Activated gamma-delta T cell treated with Interleukin-2 at 50 U/mL for 16 hours (primary cell): ENCODE results near the gene ANO6.
"Not testable (repeated sequence)": the region's sequence is repeated elsewhere in the genome, so short reads cannot be mapped to it uniquely, and the experiment has no call there.

Experiments
- DNase-seq: peaks from one replicate; pipeline ENCODE4 v3.0.0-alpha.2; 2020

The ANO6 gene

DNA sequence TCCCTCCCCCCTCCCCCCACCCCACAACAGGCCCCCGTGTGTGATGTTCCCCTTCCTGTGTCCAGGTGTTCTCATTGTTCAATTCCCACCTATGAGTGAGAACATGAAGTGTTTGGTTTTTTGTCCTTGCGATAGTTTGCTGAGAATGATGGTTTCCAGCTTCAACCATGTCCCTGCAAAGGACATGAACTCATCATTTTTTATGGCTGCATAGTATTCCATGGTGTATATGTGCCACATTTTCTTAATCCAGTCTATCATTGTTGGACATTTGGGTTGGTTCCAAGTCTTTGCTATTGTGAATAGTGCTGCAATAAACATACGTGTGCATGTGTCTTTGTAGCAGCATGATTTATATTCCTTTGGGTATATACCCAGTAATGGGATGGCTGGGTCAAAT, 101.4 kb downstream of the ANO6 start:
- DNase-seq, result not testable (repeated sequence)

DNA sequence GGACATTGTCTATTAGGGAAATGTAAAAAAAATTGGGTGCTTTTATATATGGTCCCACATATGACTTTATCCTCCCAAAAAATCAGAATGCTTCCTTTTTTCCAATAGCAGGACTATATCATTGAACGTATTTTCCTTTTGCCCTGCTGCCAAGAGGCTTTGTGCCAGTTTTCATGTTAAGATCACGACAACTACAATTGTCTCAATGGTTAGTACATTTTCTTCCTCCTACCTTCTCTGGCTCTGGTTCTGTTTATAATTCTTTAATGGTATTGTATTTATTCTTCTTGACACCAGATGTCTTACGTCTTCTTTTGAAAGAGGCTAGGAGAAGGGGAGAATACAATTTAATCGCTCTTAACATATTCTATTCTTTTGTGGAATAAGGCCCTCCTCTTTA, 106.9 kb downstream of the ANO6 start:
- no peak for DNase-seq

DNA sequence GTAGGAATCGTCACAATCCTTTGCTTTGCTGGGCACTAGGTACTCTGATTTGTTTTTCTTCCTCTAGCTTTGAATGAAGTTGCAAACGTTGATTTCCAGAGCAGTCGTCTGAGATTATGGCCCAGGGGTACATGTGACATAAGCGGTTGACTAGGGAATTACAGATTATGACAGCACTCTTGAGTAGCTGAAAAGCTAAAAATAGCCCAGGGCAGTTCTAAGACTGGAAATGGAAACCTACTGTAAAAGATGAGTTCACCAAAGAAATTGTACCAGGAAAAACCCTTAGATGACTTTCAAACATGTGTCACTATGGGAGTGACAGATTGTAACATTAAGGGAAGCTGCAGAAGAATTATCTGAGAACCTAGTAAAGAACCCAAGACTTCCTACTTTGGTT, 108.5 kb downstream of the ANO6 start:
- no peak for DNase-seq

DNA sequence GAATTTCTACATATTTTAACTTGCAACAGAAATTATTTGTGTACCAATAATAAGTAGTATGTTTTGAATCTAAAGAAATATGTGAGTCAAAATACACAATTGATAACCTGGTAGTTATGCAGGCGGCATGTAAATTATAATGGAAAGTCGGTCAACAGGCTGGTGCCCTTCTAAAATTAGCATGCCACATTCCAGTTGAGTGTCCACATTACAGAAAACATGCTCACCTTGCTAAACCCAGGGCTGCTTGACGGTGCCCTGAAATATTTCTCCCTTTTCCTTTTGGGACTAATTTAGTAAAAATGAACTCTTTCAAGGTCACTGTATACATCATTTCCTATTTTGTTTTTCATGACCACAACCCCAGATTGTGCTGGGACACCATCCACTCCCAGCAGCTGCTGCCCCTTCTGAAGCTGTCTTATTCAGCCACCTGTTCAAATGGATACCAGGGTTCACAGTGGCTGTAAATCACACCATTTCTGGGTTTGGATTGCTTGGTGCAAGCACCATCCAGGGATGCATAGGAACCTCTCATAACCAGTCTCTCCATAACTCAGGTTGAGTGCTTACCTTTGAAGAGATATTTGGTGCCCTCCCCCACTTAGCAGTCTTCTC, 110.6 kb downstream of the ANO6 start:
- DNase-seq, result no peak

DNA sequence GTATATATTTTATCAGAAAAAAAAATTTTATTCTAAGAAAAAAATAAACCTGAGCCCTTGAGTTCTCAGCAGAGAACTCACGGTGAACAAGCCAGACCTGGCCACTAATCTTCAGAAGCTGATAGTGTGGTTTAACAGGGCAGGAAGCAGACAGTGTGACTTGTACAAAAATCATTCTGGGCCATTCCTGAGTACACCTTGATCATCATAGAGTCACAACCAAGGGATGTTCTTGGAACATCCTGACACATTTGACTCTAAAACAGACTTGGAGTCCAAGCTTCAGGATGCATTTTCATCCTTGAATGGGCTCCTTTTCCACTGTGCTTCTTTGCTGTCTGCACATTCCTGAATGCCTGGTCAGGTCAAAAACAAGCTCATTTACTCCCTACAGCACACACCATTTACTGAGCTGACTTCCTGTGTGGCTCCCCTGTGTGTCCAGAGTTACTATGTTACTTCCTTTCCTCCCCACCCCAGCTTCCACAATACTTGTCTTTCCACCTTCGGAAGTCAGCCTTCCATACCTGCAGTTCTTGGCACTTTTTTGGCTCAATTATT, 112.0 kb downstream of the ANO6 start:
- no peak for DNase-seq

DNA sequence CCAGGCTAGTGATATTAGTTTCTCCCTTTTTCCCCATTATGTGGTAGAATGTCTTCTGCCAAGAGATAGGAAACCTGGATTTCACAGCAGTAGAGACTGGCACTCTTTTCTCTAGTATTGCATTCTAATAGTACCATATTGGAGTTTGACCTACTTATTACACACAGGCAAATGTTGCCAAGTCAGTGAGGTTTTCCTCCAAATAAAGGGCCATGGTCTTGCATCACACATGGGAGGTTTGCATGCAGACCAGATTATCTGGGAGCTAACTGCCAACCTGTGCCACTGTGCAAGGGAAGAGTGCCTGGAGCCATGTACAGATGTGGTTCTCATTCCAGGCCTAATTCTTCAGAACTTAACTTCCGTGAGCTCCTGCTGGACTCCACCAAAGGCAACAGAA, 113.3 kb downstream of the ANO6 start:
- DNase-seq, result no peak

DNA sequence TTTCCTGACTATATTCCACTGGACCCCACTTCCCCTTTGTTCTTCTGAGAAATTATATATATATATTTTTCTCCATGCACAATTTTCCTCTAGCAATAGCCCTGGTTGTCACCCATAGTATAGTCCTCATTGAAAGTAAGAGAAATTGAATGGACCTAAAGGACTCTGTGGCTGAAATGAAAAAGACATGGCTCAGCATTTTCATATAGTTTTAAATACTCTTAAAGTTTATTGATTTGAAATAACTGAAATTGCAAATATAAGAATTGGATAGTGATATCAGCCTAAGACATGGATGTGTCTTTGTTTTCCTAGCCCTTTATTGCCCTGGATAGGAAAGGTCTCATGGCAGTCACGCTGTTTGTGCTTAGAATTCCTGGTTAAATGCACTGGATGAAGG, 113.8 kb downstream of the ANO6 start:
- no peak for DNase-seq

DNA sequence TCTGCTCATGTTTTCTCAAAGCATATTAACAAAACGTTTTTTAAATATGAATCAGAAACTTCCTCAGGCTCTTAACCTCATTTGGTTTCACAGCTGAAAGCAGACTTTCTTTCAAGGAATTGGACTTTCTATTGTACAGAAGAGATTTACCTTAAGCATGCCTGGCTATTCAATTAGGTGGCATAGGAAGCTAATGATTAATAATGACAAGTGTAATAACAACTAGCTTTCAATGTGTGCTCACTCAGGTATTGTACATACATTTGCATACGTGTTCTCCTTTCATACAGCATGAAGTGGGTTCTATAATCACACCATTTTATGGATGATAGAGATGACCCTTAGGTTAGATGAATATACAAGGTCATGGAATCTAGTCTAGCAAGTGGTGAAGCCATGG, 115.7 kb downstream of the ANO6 start:
- DNase-seq, result no peak

DNA sequence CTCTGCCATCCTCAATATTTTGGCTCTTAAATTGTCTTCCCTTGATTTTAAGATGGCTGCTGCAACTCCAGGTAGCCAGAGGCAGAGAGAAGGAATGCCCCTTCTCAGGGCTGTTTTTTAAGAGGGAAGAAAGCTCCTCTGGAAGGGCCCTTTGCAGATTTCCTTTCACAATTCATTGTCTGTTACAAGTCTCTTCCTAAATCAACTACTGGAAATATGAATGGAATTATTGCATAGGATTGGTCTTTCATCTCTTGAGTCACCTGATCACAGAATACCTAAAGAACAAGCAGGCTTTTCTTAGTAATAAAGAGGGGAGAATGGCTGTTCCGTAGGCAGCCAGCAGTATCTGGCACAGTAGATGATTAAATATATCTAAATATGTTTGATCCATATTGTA, 118.5 kb downstream of the ANO6 start:
- DNase-seq, result no peak

DNA sequence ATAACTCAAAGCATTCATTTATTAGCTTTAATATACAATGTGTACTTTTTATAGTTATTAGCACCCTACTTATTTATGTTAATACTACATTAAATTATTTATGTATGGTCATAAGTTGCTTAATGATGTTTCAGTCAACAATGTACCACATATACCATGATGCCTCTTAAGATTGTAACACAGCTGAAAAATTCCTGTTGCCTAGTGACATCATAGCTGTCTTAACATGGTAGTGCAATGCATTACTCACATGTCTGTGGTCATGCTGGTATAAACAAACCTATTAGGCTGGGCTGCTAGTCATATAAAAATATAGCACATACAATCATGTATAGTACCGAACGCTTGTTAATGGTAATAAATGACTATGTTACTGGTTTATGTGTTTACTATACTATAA, 120.4 kb downstream of the ANO6 start:
- no peak for DNase-seq

DNA sequence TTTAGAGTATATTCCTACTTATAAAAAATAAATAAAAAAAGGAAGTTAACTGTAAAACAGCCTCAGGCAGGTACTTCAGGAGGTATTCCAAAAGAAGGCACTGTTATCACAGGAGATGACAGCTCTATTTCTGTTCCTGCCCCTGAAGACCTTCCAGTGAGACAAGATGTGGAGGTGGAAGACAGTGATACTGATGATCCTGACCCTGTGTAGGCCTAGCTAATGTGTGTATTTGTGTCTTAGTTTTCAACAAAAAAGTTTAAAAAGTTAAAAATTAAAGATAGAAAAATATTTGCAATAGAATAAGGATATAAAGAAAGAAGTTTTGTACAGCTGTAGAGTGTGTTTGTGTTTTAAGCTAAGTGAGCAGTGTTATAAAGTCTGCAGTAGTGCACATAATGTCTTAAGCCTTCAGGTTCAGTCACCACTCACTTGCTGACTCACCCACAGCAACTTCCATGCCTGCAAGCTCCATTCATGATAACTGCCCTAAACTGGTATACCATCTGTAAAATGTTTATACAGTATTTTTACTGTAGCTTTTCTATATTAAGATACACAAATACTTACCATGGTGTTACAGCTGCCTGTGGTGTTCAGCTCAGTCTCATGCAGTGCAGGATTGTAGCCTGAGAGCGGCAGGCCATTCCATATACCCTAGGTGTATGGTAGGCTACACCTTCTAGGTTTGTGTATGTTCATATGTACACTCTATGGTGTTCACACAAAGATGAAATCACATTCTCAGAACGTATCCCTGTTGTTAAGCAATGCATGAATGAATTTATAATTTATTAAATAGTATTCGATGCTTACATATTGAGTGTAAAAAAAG, 121.1 kb downstream of the ANO6 start:
- DNase-seq, result no peak

DNA sequence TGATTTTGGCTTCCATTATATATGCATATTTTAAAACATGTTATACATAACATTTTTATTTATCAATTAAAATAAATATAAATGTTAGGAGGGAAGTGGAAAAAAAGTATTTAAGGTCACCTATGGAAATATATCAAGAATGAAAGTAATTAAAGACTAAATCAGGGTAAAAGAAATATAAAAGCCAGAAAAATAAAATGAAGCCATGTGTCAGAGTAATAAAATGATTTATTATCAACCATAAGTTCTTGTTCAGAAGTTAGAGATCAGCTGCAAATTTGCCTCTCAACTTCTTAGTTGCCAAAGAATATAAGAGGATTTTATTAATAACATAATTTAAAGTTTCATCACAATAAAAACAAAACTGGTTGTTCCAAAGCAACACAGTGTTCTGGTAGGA, 121.9 kb downstream of the ANO6 start:
- DNase-seq, result no peak

DNA sequence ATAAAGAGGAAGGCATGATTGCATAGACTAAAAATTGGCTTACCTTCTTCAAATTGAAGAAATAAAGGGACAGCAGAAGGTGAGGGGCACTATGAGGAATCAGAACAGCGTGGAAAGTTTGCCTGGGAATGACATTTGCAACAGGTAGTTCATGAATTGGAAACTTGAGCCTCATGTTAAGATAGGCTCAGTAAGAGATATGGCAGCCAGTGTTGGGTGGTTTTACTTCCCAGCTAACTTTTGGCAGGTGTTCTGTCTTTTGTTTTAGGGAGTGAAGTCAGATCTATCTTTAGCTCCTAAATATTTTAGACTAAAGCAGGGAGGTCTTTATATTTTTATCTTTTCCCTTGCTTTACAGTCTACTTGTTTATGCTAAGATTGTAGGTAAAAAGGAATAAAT, 122.4 kb downstream of the ANO6 start:
- DNase-seq, result no peak

DNA sequence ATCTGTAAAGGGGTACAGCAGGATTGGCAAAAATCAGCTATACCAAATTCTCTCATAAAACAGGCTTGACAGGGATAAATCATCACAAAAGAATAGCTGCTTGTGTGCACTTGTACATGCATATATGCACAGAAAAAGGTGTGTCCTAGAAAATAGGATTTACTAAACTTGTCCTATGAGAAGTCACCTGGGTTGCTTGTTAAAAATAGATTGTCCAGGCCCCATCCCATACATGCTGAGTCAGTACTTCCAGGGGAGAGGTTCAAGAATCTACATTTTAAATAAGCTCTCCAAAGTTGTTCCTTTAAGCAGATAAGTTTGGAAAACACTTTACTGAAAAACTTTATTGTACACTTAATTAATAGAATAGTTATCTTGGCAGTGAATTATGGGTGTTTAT, 123.1 kb downstream of the ANO6 start:
- no peak for DNase-seq

DNA sequence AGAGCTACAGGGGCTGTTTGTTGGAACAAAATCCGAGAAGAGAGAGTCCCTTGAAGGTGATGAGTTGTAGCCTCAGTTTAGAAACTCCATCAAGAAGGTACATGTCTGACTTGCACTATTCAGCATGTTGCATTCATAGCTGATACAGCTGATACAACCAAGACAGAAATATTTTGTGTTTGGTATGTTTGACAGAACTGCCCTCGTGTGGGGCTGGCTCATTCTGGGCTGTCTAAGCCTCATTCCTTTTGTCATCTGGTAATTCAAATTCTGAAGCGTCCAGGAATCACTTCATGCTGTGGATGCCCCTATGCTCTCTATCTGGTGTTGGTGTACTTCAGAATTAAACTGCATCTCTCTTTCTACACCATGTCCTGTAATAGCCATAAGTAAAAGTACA, 126.3 kb downstream of the ANO6 start:
- DNase-seq, result no peak

DNA sequence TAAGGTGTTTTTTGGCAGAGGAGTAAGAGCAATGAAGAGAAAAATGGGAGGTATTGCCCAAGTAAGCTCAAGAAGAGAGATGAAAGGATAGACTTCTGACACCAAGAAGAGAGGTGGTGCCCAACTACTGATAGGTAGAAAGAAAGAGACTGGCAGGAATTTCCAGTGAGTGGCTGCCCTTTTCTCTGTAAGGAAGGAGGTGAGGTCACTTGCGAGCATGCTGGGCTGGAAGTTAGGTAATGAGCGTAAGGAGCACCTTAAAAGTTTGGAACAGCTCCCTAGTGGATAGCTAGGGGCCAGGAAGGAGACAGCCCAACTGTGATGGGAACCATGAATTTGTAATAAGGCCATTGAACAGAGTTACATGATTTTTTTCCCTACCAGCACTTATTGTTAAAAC, 127.0 kb downstream of the ANO6 start:
- no peak for DNase-seq

DNA sequence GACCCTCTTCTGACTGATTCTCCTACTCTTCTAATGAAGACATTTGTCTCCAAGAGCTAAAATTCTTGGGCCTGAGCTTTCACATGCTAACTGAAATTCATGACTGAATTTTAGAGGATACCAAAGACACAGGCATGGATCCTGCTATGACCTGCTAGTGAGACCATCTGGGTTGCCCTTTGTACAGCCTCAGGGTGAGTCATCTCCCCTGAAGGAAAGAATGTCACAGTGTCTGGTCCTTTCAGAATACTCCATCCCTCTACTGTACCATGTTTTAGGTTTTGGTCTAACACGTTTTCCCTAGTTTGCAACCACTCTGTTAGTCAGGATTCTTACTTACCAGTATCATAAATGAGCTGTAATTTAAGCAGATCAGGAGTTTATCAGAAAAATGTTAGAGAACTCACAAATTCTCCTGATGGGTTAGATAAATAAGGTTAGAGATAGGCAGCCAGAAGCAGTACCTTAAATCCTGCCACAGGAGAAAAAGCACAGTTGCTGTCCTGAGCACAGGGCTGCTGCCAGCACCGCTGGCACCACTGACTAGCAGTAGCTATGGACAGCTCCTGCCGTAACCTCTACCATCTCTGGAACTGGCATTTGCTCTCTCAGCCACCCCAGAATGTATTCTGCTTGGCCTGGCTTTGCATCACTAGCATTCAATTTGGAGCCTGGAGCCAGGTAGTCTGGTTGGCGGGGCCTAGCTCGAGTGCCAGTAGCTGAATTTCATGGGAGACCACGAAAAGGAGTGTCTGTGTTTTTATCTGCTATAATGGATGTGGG, 127.6 kb downstream of the ANO6 start:
- DNase-seq, result no peak

DNA sequence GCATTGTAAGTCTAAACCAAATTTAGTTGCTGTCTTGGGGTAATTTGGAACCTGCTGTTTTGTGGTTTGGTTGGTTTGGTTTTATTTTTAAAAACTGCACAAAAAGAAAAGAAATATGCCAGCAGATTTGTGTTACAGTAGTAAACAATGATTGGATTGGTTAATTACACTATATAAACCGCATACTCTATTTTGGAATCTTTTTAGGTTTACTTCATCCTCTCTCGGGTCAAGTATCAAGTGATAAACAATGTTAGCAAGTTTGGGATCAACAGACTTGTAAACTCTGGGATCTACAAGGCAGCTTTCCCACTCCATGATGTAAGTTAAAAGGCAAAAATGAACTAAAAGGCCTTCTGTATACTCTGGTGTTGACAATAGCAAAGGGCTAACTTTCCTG, 132.4 kb downstream of the ANO6 start:
- DNase-seq, result no peak

DNA sequence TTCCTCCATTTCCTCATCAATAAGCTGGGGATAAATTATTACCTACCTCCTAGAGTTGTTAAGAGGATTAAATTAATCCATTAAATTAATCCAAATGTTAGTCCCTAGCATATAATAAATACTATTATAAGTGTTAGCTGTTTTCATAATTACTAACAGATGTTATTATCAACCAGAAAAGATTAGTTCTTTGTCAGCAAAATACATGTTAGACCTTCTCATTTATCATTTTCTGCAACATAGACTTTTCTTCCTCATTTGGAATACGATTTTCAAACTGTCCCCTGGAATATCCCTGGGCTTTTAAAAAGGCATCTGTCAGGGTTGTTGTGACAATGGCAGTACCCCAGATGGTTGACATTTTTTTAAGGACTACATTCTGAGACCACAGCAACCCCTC, 133.1 kb downstream of the ANO6 start:
- DNase-seq, result no peak

DNA sequence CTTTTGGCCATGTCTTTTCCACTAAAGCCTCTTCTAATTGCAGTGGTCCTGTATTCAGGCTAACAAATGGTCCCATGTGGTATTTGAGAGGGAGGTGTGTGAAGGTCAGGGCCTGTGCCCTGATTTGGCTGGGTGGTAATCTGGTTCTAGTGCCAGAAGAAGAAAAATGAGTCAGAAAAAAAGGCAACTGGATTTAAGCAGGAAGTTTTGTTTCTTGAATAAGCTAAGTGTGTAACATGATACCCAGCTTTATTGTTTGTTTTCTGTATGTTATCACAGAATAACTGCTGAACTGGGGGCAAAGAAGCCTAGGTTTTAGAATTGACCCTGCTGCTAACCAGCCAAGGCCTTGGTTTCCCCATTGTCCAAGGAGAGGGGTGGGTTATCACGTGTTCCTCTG, 134.0 kb downstream of the ANO6 start:
- DNase-seq, result no peak

DNA sequence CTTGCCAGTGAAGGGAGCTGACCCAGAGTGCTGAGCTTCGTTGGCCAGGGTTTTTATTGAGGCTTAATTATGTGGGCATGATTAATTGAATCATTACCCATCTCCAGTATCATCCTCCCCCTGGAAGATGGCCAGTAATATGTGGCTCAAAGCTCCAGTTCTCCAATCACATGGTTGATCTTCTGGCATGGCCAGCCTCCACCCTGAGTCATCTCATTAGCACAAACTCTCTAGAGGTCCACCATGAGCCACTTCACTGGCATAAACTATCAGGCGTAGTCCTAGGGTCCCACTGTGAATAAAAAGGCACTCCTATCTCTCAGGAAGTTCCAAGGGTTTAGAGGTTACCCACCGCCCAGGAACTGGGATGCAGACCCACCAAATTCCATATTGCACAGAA, 135.0 kb downstream of the ANO6 start:
- DNase-seq, result no peak

DNA sequence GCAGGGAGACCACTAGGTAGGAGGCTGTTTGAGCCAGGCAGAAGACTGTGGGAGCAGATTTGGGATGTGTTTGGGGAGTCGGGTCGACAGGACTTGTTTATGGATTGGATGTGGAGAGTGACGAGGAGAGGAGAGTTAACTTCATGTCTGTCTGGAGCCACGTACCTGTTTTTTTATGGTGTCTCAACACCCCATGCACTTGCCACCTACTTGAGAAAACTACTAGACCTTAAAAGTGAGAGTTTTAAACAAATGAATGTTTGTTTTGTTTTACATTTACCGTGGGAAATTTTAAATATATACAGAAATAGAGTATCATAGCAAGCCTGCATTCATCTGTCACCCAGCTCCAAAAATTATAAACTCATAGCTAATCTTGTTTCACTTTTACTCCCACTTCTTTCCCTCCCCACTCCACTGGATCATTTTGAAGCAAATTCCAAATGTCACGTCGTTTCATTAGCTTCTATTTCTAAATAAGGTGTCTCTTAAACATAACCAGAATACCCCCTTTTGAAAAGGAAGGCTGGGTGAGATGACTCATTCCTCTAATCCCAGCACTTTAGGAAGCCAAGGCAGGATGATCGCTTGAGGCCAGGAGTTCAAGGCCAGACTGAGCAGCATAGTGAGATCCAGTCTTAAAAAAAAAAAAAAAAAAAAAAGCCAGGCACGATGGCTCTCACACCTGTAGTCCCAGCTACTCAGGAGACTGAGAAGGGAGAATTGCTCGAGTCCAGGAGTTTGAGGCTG, 136.2 kb downstream of the ANO6 start:
- no peak for DNase-seq

DNA sequence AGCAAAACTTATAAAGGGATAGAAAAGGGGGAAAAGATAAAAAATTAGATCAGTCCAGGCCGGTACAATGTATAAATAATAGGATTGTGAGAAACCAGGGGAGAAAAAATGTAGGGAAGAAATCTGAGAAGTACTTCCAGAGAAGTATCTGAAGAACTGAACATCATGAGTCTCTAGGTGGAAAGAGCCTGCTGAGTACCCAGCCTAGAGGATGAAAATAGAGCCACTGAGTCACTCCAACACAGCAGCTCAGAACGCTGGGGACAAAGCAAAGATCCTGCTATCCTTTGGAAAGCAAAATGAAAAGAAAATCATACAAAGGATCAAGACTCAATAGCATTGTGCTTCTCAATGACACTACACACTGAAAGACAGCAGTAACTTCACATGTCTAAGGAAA, 138.0 kb downstream of the ANO6 start:
- DNase-seq, result no peak
